Dermis microvascular lymphatic vessel endothelial cell (primary cell): ENCODE data around the gene SURF4. TPM values are rescaled to one million over a fixed set of nuclear protein-coding genes. Genes with fewer than 3 reads are reported as not detected.
"Not testable (repeated sequence)": the region's sequence is repeated elsewhere in the genome, so short reads cannot be mapped to it uniquely, and the experiment has no call there.

Experiments used
- DNase-seq, 2 donors: peaks; one replicate each; pipeline versions ENCODE4 v3.0.0 to v3.0.0-alpha.2; 2010; ENCODE audit warnings: low read depth in 2 of 2
- total RNA-seq: library from RNA; depleted of rRNA; stranded (reverse); fragments of >200 nt; gene quantifications from 2 replicates; pipeline ENCODE4 v1.2.1, GENCODE V29; 2014

The SURF4 gene
- total RNA-seq, 1 donor from 2014 or later, result 270 TPM

DNA sequence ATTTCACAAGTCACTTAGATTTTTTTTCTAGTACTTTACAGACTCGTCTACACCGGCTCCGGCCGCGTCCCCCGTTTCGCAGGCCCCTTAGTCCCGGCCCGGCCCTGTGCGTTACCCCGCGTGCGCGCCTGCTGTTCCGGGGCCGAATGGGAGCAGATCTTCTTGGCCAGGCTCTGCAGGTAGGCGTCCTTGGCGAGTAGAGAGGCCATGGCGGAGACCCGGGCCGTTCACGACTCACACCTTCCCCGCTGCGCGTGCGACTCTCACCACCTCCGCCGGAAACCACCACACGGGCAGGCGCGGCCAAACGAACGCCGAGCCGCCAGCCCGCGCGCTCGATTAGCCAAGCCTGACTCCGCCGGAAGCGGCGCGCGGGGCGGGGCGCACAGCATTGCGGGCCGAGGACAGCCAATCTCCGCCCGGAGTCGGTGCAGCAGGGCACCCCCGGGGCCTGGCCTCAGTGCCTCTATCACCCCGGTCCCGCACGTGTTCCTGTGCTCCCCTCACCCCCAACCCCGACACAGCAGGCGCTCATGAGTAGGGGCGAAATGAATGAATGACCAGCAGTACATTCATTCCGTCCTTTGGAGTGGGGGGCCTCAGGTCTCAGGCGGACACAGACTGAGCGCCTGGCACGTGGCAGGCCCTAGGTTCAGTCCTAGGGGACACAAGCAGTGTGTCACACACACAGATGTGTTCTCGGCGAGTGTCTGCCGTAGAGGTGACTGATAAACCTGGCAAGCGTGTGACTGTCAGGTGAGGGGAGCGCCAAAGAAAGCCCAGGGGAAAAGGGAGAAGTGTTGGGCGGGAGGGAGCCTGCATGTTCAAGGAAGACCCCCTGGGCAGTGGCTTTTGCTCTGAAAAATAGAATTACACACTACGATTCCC is 39.7 kb downstream of the SURF4 start, which contains the start of gene SURF6:
SURF6 (minus strand) TSS at position 265 of the 888 bp plus-strand sequence; CDS start at position 209, 56 bp downstream.
- peak; percentile 75 to 92 for DNase-seq

DNA sequence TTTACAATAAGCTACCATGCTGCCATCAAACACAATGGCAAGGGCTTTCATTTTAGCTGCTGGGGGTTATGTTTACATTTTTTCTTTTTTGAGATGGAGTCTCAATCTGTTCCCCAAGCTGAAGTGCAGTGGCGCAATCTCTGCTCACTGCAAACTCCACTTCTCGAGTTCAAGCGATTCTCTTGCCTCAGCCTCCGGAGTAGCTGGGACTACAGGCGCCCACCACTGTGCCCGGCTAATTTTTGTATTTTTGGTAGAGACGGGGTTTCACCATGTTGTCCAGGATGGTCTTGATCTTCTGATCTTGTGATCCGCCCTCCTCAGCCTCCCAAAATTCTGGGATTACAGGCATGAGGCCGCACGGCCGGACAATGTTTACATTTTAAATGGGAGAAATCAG is 41.0 kb downstream of the SURF4 start:
- not testable (repeated sequence) for DNase-seq

- no peak for DNase-seq
Measured at GRCh38 chr9:133334161-133334560, 41.7 kb downstream of the SURF4 start.

DNA sequence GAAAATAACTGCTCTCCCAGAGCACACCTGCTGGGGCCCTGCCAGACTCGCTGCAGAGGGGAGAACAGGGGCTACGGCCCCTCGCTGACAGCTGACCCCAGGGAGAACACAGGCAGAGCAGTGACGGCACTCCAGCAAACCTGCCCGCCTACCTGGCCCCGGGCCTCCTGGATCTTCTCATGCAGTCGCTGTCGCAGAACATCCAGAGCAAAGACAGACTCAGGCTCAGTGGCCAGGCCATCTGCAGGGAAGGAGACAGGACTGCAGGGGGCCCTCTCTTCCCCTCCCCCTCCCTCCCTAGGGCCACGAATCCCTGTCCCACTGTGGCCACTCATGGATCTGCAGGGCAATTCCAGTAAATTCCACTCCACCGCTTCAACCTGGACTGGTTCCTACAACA is 42.3 kb downstream of the SURF4 start:
- no peak for DNase-seq

DNA sequence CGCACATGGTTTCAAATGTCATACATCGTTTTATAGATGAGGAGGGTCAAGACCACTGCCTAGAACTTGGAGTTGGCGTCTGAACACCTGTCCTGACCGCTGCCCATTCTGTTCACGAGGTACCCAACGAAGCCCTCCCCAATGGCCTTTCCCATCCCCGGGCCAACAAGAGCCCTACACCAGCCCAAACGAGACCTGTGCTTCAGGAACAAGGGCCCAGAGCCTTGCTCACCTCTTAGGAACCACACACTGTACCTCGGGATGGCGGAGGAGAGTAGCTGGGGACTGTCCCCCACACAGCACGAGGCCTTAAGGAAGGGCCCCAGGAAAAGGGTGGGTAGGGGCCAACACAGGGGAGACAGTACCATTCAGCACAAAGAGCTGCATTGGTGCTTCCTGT is 42.8 kb downstream of the SURF4 start:
- no peak for DNase-seq

DNA sequence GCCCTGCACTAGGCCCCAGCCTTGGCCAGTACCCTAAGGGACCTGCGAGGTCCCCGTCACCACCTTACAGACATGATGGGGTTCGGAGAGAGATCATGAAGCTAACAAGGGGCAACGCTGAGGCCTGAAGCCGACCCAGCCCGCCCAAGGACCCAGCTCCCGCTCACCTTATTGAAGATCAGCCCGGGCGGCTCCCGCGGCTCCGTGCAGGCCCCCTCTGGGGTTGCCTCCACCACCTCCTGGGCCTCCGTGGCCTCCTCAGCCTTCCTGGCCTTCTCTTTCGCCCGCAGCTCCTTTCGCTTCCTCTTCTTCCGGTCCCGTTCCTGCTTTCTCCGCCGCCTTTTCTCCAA is 43.5 kb downstream of the SURF4 start:
- DNase-seq, result no peak

GRCh38 chr9:133331641-133332380 is 44.0 kb downstream of the SURF4 start:
- no peak for DNase-seq

DNA sequence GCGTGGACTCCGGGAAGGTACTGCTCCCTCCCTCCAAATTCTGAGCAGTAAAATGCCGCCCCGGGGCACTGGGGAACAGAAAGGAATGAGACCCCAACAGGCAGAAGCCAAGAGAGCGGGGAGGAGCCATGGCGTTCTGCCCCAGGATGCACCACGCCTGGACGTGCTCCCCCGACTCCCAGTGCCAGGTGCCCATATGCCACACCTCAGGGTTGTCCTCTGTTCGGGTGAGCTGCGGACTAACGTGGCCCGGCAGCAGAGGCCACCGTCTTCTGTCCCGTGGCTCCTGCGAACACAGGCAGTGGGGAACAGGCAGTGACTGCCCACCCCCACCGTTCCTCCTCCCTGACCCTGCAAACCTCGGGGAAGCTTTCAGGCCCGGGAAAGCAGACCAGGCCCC is 44.6 kb downstream of the SURF4 start:
- no peak for DNase-seq

GRCh38 chr9:133329306-133330156 is 46.3 kb downstream of the SURF4 start:
- DNase-seq, result peak in 1 of 2 donors; percentile 23

DNA sequence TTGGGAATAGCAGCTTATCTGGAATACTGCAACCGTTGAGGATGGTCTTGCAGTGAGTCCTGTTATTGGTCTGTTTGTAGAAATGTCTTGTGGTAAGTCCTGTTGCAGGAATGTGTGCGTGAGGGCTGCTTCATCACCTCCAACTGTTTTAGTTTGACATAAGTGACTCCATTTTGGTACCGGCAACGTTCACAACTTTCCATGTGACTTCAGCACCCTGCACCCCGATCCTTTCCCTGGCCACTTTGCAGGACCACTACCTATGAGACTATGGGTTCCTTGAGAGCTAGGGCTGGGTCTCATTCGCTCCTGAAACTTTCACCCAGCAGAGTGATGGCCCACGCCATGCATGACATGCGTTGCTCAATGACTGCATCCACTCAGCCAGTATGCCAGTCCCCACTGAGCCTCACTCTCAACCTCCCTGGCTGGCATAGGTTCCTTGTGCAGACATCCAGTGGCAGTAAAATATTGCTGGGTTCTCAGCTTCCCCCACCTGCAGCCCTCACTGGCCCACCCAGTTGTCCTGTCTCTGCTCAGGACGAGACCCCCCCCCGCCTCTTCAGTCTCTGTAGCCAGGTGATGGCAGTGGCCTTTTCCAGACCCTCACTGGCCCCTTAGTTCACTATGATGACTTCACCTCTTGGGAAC is 47.9 kb downstream of the SURF4 start:
- no peak for DNase-seq

GRCh38 chr9:133327021-133327420 is 48.8 kb downstream of the SURF4 start:
- DNase-seq, result not testable (repeated sequence)

DNA sequence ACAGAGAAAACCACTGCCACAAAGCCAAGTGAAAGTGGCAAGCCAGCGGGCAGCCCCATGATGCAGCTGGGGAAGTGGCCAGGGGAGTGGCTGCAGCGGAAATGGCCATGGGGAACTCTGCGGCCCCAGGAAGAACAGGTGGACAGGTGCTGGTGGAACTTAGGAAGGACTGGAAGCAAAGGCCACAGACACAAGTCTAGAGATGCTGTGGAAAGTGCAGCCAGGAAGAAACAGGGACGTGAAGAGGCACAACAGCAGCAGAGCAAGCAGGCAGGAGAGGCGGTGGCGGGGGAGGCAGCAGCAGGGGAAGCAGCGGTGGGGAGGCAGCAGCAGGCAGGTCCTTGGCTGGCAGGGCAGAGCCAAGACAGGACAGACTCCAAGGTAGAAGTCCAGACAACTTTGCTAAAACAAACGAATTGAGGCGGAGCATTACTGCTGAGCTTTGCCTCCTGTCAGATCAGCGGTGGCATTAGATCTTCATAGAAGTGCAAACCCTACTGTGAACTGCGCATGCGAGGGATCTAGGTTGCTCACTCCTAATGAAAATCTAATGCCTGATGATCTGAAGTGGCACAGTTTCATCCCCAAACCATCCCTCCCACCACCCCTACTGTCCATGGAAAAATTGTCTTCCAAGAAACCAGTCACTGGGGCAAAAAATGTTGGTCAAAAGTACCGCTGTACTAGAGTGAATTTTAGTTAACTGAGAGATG is 51.7 kb downstream of the SURF4 start:
- no peak for DNase-seq

- DNase-seq, result no peak
Measured at GRCh38 chr9:133323211-133323610, 52.6 kb downstream of the SURF4 start.

- DNase-seq, result no peak
Measured at GRCh38 chr9:133322701-133323100, 53.2 kb downstream of the SURF4 start.

DNA sequence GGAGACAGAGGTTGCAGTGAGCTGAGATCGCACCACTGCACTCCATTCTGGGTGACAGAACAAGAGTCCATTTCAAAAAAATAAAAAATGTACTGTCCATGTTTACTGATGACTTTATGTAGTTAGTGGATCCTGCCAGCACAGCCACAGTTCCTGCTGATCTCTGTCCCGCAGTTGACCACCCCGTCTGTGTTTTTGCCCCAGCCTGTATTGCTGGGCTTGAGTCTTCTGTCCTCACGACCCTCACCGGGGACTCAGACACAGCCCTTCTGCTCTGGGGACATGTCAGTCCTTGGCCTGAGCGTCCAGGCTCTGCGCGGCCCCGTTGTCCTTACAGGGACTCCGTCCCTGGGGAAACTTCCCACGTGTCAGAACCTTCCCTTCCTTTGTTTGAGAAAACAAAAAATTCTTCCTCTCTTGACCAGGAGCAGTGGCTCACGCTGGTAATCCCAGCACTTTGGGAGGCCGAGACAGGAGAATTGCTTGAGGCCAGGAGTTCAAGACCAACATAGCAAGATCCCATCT is 54.4 kb downstream of the SURF4 start:
- no peak for DNase-seq

- no peak for DNase-seq
Measured at GRCh38 chr9:133320421-133320881, 55.4 kb downstream of the SURF4 start.

GRCh38 chr9:133317551-133317950 is 58.3 kb downstream of the SURF4 start:
- not testable (repeated sequence) for DNase-seq

DNA sequence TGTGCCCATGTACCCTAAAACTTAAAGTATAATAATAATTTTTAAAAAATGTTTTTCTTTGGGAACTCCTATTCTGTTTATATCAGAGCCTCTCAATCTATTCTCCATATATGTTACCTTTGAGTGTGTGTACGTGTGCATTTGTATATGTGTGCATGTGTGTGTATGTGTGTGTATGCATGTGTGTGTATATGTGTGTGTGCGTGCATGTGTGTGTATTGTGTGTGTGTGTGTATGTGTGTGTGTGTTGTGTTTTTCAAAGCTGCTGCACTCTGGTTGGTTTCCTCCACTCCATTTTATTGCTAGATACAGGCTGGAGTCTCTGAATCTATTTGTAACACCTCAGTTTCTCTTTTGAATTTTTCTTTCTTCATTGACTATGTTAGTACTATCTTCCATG is 59.9 kb downstream of the SURF4 start:
- DNase-seq, result no peak
